ENCODE data around the gene CATSPERB.
"Not testable (repeated sequence)": the region's sequence is repeated elsewhere in the genome, so short reads cannot be mapped to it uniquely, and the experiment has no call there.

The CATSPERB gene

GRCh38 chr14:91681893-91682563 lies 49.9 kb downstream of the CATSPERB start:
- no peak for TF ChIP-seq JUND (IDR thresholded peaks at IDR 0.05; ENCODE audit: low read depth)
- in situ Hi-C loops (cut with HindIII; ENCODE audit: low pct_unique_long_range_greater_than_20kb, low sequenced_read_pairs) = no loop called here
- DNase-seq (ENCODE audit: low read depth in 1 of 2, low spot score in 1 of 2) = no peak

- DNase-seq (ENCODE audit: low read depth in 1 of 2, low spot score in 1 of 2) = no peak
- TF ChIP-seq JUND (IDR thresholded peaks at IDR 0.05; ENCODE audit: low read depth) = no peak
- in situ Hi-C loops (cut with HindIII; ENCODE audit: low pct_unique_long_range_greater_than_20kb, low sequenced_read_pairs) = no loop called here
Measured at GRCh38 chr14:91681118-91681517, 50.8 kb downstream of the CATSPERB start.

GRCh38 chr14:91679273-91679672 lies 52.6 kb downstream of the CATSPERB start:
- no peak for DNase-seq (ENCODE audit: low read depth in 1 of 2, low spot score in 1 of 2)
- in situ Hi-C loops (cut with HindIII; ENCODE audit: low pct_unique_long_range_greater_than_20kb, low sequenced_read_pairs) = no loop called here
- no peak for TF ChIP-seq JUND (IDR thresholded peaks at IDR 0.05; ENCODE audit: low read depth)

GRCh38 chr14:91677687-91678086 lies 54.2 kb downstream of the CATSPERB start:
- in situ Hi-C loops (cut with HindIII; ENCODE audit: low pct_unique_long_range_greater_than_20kb, low sequenced_read_pairs); DNase-seq (ENCODE audit: low read depth in 1 of 2, low spot score in 1 of 2): not testable (repeated sequence)

- no peak for TF ChIP-seq JUND (IDR thresholded peaks at IDR 0.05; ENCODE audit: low read depth)
- no peak for DNase-seq (ENCODE audit: low read depth in 1 of 2, low spot score in 1 of 2)
- in situ Hi-C loops (cut with HindIII; ENCODE audit: low pct_unique_long_range_greater_than_20kb, low sequenced_read_pairs) = no loop called here
Measured at GRCh38 chr14:91674911-91675310, 57.0 kb downstream of the CATSPERB start.

GRCh38 chr14:91669867-91670266 lies 62.0 kb downstream of the CATSPERB start:
- in situ Hi-C loops (cut with HindIII; ENCODE audit: low pct_unique_long_range_greater_than_20kb, low sequenced_read_pairs) = no loop called here
- no peak for DNase-seq (ENCODE audit: low read depth in 1 of 2, low spot score in 1 of 2)
- no peak for TF ChIP-seq JUND (IDR thresholded peaks at IDR 0.05; ENCODE audit: low read depth)

GRCh38 chr14:91667101-91667500 lies 64.8 kb downstream of the CATSPERB start:
- DNase-seq (ENCODE audit: low read depth in 1 of 2, low spot score in 1 of 2); in situ Hi-C loops (cut with HindIII; ENCODE audit: low pct_unique_long_range_greater_than_20kb, low sequenced_read_pairs): not testable (repeated sequence)

GRCh38 chr14:91660790-91661189 lies 71.1 kb downstream of the CATSPERB start:
- no peak for DNase-seq (ENCODE audit: low read depth in 1 of 2, low spot score in 1 of 2)
- in situ Hi-C loops (cut with HindIII; ENCODE audit: low pct_unique_long_range_greater_than_20kb, low sequenced_read_pairs) = no loop called here
- TF ChIP-seq JUND (IDR thresholded peaks at IDR 0.05; ENCODE audit: low read depth) = no peak

GRCh38 chr14:91654836-91655235 lies 77.0 kb downstream of the CATSPERB start:
- in situ Hi-C loops (cut with HindIII; ENCODE audit: low pct_unique_long_range_greater_than_20kb, low sequenced_read_pairs) = no loop called here
- DNase-seq (ENCODE audit: low read depth in 1 of 2, low spot score in 1 of 2) = peak in 1 of 2 experiments; percentile 68
- no peak for TF ChIP-seq JUND (IDR thresholded peaks at IDR 0.05; ENCODE audit: low read depth)

GRCh38 chr14:91653451-91653850 lies 78.4 kb downstream of the CATSPERB start:
- DNase-seq (ENCODE audit: low read depth in 1 of 2, low spot score in 1 of 2) = no peak
- TF ChIP-seq JUND (IDR thresholded peaks at IDR 0.05; ENCODE audit: low read depth) = no peak
- in situ Hi-C loops (cut with HindIII; ENCODE audit: low pct_unique_long_range_greater_than_20kb, low sequenced_read_pairs) = no loop called here

GRCh38 chr14:91649930-91650329 lies 82.0 kb downstream of the CATSPERB start:
- no peak for TF ChIP-seq JUND (IDR thresholded peaks at IDR 0.05; ENCODE audit: low read depth)
- peak in 1 of 2 experiments; percentile 74 for DNase-seq (ENCODE audit: low read depth in 1 of 2, low spot score in 1 of 2)
- in situ Hi-C loops (cut with HindIII; ENCODE audit: low pct_unique_long_range_greater_than_20kb, low sequenced_read_pairs) = no loop called here

GRCh38 chr14:91647856-91648255 lies 84.0 kb downstream of the CATSPERB start:
- in situ Hi-C loops (cut with HindIII; ENCODE audit: low pct_unique_long_range_greater_than_20kb, low sequenced_read_pairs) = no loop called here
- no peak for TF ChIP-seq JUND (IDR thresholded peaks at IDR 0.05; ENCODE audit: low read depth)
- no peak for DNase-seq (ENCODE audit: low read depth in 1 of 2, low spot score in 1 of 2)

- no peak for DNase-seq (ENCODE audit: low read depth in 1 of 2, low spot score in 1 of 2)
- in situ Hi-C loops (cut with HindIII; ENCODE audit: low pct_unique_long_range_greater_than_20kb, low sequenced_read_pairs) = no loop called here
Measured at GRCh38 chr14:91636604-91637003, 95.3 kb downstream of the CATSPERB start.

GRCh38 chr14:91624757-91625156 lies 107.1 kb downstream of the CATSPERB start:
- in situ Hi-C loops (cut with HindIII; ENCODE audit: low pct_unique_long_range_greater_than_20kb, low sequenced_read_pairs) = no loop called here
- no peak for TF ChIP-seq JUND (IDR thresholded peaks at IDR 0.05; ENCODE audit: low read depth)
- DNase-seq (ENCODE audit: low read depth in 1 of 2, low spot score in 1 of 2) = no peak

More at GRCh38 chr14:91636604-91637003, 95.3 kb downstream of the CATSPERB start:
- TF ChIP-seq JUND (IDR thresholded peaks at IDR 0.05; ENCODE audit: low read depth) = no peak
